SK-N-SH treated with all-trans-retinoic acid at 6 μM for 48 hours (cell line): ENCODE results near the gene NOSTRIN.

Source experiments
- ARNTL ChIP-seq: fragments of 450-650 bp; formaldehyde crosslinking; IDR thresholded peaks from 2 replicates; pipeline ENCODE4 v1.5.0; 2020; ENCODE audit warnings: low read depth, mild to moderate bottlenecking, moderate library complexity, borderline replicate concordance
- CREB5 ChIP-seq: fragments of 250-450 bp; sonication (Bioruptor Pico); IDR thresholded peaks from 2 replicates; pipeline ENCODE4 v1.5.1; 2020; ENCODE audit warnings: low read depth, mild to moderate bottlenecking, moderate library complexity
- ESRRG ChIP-seq: fragments of 250-450 bp; sonication (Bioruptor Pico); IDR thresholded peaks from 2 replicates; pipeline ENCODE4 v1.6.1; 2021; ENCODE audit warnings: mild to moderate bottlenecking
- SNAI2 ChIP-seq: fragments of 250-450 bp; sonication (Bioruptor Pico); IDR thresholded peaks from 2 replicates; pipeline ENCODE4 v1.5.0; 2020; ENCODE audit warnings: mild to moderate bottlenecking, moderate library complexity
- TCF4 ChIP-seq: fragments of 250-450 bp; sonication (Bioruptor Pico); IDR thresholded peaks from 2 replicates; pipeline ENCODE4 v1.8.0; 2021; ENCODE audit warnings: mild to moderate bottlenecking, moderate library complexity, borderline replicate concordance
- ZC3H10 ChIP-seq: fragments of 250-450 bp; sonication (Bioruptor Pico); IDR thresholded peaks from 2 replicates; pipeline ENCODE4 v1.5.1; 2021; ENCODE audit warnings: mild to moderate bottlenecking, moderate library complexity
- ZFP3 ChIP-seq: fragments of 250-450 bp; sonication (Bioruptor Pico); IDR thresholded peaks from 2 replicates; pipeline ENCODE4 v1.5.0; 2020; ENCODE audit warnings: mild to moderate bottlenecking, moderate library complexity
- ZFP30 ChIP-seq: fragments of 450-650 bp; formaldehyde crosslinking; IDR thresholded peaks from 2 replicates; pipeline ENCODE4 v1.5.0; 2022; ENCODE audit warnings: mild to moderate bottlenecking, moderate library complexity
- ZNF565 ChIP-seq: fragments of 450-650 bp; formaldehyde crosslinking; conservative IDR thresholded peaks from 2 replicates; pipeline ENCODE4 v1.5.0; 2020; ENCODE audit warnings: low read depth, mild to moderate bottlenecking, moderate library complexity

- TF ChIP-seq ZNF565 (CRISPR knock-in tag) (no peak), ZFP30 (CRISPR knock-in tag) (no peak), ZC3H10 (no peak), ZFP3 (CRISPR knock-in tag) (no peak), TCF4 (CRISPR knock-in tag) (no peak), ARNTL (no peak), SNAI2 (no peak), ESRRG (CRISPR knock-in tag) (no peak), CREB5 (CRISPR knock-in tag) (no peak)
Observed at GRCh38 chr2:168782271-168782670, 20.2 kb upstream of the NOSTRIN start.
